GM23338 (cell line): Measurements from ENCODE around the gene KCNF1. TPM values are rescaled to one million over a fixed set of nuclear protein-coding genes. Genes with fewer than 3 reads are reported as not detected.

ENCODE experiments used
- ATAC-seq: fragments of 200-7000 bp; cut with Tn5 transposase; 3 replicates; pipeline ENCODE4 v1.9.1; 2020
- DNase-seq: peaks from one replicate; pipeline ENCODE4 v3.0.0-alpha.2; 2015; ENCODE audit warnings: low spot score
- H2AFZ ChIP-seq: fragments of 200-600 bp; sonication (generic); 2 replicates; pipeline ENCODE4 v1.8.0; 2016; ENCODE audit warnings: antibody characterized with exemption, mild to moderate bottlenecking, moderate library complexity
- H3F3A ChIP-seq: fragments of 200-600 bp; sonication (generic); replicated peaks from 2 replicates; pipeline ENCODE4 v1.8.0; 2017; ENCODE audit warnings: antibody characterized with exemption, mixed run types, low read depth
- H3K27ac ChIP-seq: fragments of 200-600 bp; sonication (generic); 2 replicates; pipeline ENCODE4 v1.6.1; 2016; ENCODE audit warnings: low read depth
- H3K27me3 ChIP-seq: fragments of 200-600 bp; sonication (generic); 2 replicates; pipeline ENCODE4 v1.8.0; 2016; ENCODE audit warnings: mild to moderate bottlenecking, mixed run types, moderate library complexity; ENCODE audit not compliant: insufficient read depth
- H3K36me3 ChIP-seq: fragments of 200-600 bp; sonication (generic); 2 replicates; pipeline ENCODE4 v1.8.0; 2016; ENCODE audit warnings: mild to moderate bottlenecking; ENCODE audit not compliant: insufficient read depth
- H3K4me1 ChIP-seq: fragments of 200-600 bp; sonication (generic); 2 replicates; pipeline ENCODE4 v1.8.0; 2016; ENCODE audit warnings: mild to moderate bottlenecking, moderate library complexity; ENCODE audit not compliant: insufficient read depth
- H3K4me2 ChIP-seq: fragments of 200-600 bp; sonication (generic); 2 replicates; pipeline ENCODE4 v1.7.1; 2017; ENCODE audit warnings: mixed run types
- H3K4me3 ChIP-seq: fragments of 200-600 bp; sonication (generic); 2 replicates; pipeline ENCODE4 v1.6.1; 2016; ENCODE audit warnings: mixed run types
- H3K79me2 ChIP-seq: fragments of 200-600 bp; sonication (generic); replicated peaks from 2 replicates; pipeline ENCODE4 v1.8.0; 2017; ENCODE audit warnings: mild to moderate bottlenecking; ENCODE audit not compliant: insufficient read depth
- H3K9me2 ChIP-seq: fragments of 200-600 bp; sonication (generic); 2 replicates; pipeline ENCODE4 v1.8.0; 2017; ENCODE audit not compliant: insufficient read depth
- H4K20me1 ChIP-seq: fragments of 200-600 bp; sonication (generic); replicated peaks from 2 replicates; pipeline ENCODE4 v1.8.0; 2017; ENCODE audit warnings: mild to moderate bottlenecking; ENCODE audit not compliant: insufficient read depth
- H3K27ac Mint-ChIP-seq: 2 replicates; pipeline ENCODE4 v1.8.0; 2020; ENCODE audit warnings: inconsistent platforms, mild to moderate bottlenecking, moderate library complexity, mixed read lengths
- H3K27me3 Mint-ChIP-seq: 3 replicates; pipeline ENCODE4 v1.8.0; 2022; ENCODE audit warnings: low read depth, mild to moderate bottlenecking, moderate library complexity, mixed read lengths, inconsistent platforms; ENCODE audit not compliant: insufficient read depth, poor library complexity
- H3K36me3 Mint-ChIP-seq: 3 replicates; pipeline ENCODE4 v1.8.0; 2021; ENCODE audit warnings: low read depth, mild to moderate bottlenecking, inconsistent platforms, moderate library complexity, mixed read lengths
- H3K4me1 Mint-ChIP-seq: 3 replicates; pipeline ENCODE4 v1.8.0; 2020; ENCODE audit warnings: mild to moderate bottlenecking, inconsistent platforms, mixed read lengths
- H3K4me3 Mint-ChIP-seq: 3 replicates; pipeline ENCODE4 v1.8.0; 2021; ENCODE audit warnings: moderate library complexity, mild to moderate bottlenecking, inconsistent platforms, mixed read lengths
- H3K9me3 Mint-ChIP-seq: 3 replicates; pipeline ENCODE4 v1.8.0; 2020; ENCODE audit warnings: moderate library complexity, mild to moderate bottlenecking, inconsistent platforms, mixed read lengths
- CREB1 ChIP-seq: fragments of 250-450 bp; sonication (Bioruptor Pico); IDR thresholded peaks from 2 replicates; pipeline ENCODE4 v1.5.0; 2020; ENCODE audit warnings: low read depth, mild to moderate bottlenecking, moderate library complexity
- EZH2 ChIP-seq: fragments of 200-600 bp; sonication (generic); IDR thresholded peaks from one replicate; pipeline ENCODE4 v1.8.0; 2017; ENCODE audit warnings: antibody characterized with exemption, mild to moderate bottlenecking, low read depth; ENCODE audit not compliant: unreplicated experiment
- JUNB ChIP-seq: IDR thresholded peaks from one replicate; pipeline ENCODE4 v1.6.1; 2016; ENCODE audit warnings: antibody characterized with exemption; ENCODE audit not compliant: unreplicated experiment
- NANOG ChIP-seq: IDR thresholded peaks from 2 replicates; pipeline ENCODE4 v1.6.1; 2016; ENCODE audit warnings: antibody characterized with exemption, borderline replicate concordance
- STAT1 ChIP-seq: IDR thresholded peaks from one replicate; pipeline ENCODE4 v1.6.1; 2016; ENCODE audit warnings: antibody characterized with exemption; ENCODE audit not compliant: unreplicated experiment
- ZNF114 ChIP-seq: fragments of 250-450 bp; sonication (Bioruptor Pico); IDR thresholded peaks from 2 replicates; pipeline ENCODE4 v1.5.0; 2020; ENCODE audit warnings: mild to moderate bottlenecking, moderate library complexity
- polyA plus RNA-seq: library from polyadenylated mRNA; unstranded; fragments of >200 nt; fragmentation: Nextera tagmentation; extraction: Ambion mirVana; gene quantifications from 2 replicates; pipeline ENCODE4 v1.2.1, GENCODE V29; 2016
- total RNA-seq: library from RNA; depleted of rRNA; stranded (reverse); fragments of >200 nt; shearing (Covaris generic); gene quantifications from 2 replicates; pipeline ENCODE4 v1.2.3, GENCODE V29; 2014
- TF ChIP-seq, protein P1 (sequence below): fragments of 250-450 bp; sonication (Bioruptor Pico); IDR thresholded peaks from 2 replicates; pipeline ENCODE4 v1.5.0; 2020; ENCODE audit warnings: mild to moderate bottlenecking, moderate library complexity
- TF ChIP-seq, protein P2 (sequence below): IDR thresholded peaks from 2 replicates; pipeline ENCODE4 v1.6.1; 2016; ENCODE audit warnings: antibody characterized with exemption

The KCNF1 gene
- total and polyA plus RNA-seq, 2 experiments from 2014 or later = 0.11 to 1.5 TPM

GRCh38 chr2:10962004-10962403 lies 50.3 kb downstream of the KCNF1 start:
- Histone ChIP-seq H3F3A (no peaks in the 10 kb centered on the region), H3K4me1 (no peaks in the 10 kb centered on the region), H3K9me2 (no peaks in the 10 kb centered on the region), H3K27me3 (no peaks in the 10 kb centered on the region), H2AFZ (no peak overlapping the region), H3K4me2 (no peak overlapping the region), H3K4me3 (no peak overlapping the region), H4K20me1 (no peaks in the 10 kb centered on the region), H3K27ac (no peak overlapping the region), H3K36me3 (no peaks in the 10 kb centered on the region), H3K79me2 (no peaks in the 10 kb centered on the region)
- peaks cover 10% of the 10 kb centered on the region for H3K27me3 Mint-ChIP-seq
- DNase-seq = no peak
- no peaks in the 10 kb centered on the region for H3K9me3 Mint-ChIP-seq
- TF ChIP-seq JUNB (no peak), NANOG (no peak), ZNF114 (no peak), EZH2 (no peak), CREB1 (CRISPR knock-in tag) (no peak), STAT1 (no peak)
- TF ChIP-seq, protein P1, sequence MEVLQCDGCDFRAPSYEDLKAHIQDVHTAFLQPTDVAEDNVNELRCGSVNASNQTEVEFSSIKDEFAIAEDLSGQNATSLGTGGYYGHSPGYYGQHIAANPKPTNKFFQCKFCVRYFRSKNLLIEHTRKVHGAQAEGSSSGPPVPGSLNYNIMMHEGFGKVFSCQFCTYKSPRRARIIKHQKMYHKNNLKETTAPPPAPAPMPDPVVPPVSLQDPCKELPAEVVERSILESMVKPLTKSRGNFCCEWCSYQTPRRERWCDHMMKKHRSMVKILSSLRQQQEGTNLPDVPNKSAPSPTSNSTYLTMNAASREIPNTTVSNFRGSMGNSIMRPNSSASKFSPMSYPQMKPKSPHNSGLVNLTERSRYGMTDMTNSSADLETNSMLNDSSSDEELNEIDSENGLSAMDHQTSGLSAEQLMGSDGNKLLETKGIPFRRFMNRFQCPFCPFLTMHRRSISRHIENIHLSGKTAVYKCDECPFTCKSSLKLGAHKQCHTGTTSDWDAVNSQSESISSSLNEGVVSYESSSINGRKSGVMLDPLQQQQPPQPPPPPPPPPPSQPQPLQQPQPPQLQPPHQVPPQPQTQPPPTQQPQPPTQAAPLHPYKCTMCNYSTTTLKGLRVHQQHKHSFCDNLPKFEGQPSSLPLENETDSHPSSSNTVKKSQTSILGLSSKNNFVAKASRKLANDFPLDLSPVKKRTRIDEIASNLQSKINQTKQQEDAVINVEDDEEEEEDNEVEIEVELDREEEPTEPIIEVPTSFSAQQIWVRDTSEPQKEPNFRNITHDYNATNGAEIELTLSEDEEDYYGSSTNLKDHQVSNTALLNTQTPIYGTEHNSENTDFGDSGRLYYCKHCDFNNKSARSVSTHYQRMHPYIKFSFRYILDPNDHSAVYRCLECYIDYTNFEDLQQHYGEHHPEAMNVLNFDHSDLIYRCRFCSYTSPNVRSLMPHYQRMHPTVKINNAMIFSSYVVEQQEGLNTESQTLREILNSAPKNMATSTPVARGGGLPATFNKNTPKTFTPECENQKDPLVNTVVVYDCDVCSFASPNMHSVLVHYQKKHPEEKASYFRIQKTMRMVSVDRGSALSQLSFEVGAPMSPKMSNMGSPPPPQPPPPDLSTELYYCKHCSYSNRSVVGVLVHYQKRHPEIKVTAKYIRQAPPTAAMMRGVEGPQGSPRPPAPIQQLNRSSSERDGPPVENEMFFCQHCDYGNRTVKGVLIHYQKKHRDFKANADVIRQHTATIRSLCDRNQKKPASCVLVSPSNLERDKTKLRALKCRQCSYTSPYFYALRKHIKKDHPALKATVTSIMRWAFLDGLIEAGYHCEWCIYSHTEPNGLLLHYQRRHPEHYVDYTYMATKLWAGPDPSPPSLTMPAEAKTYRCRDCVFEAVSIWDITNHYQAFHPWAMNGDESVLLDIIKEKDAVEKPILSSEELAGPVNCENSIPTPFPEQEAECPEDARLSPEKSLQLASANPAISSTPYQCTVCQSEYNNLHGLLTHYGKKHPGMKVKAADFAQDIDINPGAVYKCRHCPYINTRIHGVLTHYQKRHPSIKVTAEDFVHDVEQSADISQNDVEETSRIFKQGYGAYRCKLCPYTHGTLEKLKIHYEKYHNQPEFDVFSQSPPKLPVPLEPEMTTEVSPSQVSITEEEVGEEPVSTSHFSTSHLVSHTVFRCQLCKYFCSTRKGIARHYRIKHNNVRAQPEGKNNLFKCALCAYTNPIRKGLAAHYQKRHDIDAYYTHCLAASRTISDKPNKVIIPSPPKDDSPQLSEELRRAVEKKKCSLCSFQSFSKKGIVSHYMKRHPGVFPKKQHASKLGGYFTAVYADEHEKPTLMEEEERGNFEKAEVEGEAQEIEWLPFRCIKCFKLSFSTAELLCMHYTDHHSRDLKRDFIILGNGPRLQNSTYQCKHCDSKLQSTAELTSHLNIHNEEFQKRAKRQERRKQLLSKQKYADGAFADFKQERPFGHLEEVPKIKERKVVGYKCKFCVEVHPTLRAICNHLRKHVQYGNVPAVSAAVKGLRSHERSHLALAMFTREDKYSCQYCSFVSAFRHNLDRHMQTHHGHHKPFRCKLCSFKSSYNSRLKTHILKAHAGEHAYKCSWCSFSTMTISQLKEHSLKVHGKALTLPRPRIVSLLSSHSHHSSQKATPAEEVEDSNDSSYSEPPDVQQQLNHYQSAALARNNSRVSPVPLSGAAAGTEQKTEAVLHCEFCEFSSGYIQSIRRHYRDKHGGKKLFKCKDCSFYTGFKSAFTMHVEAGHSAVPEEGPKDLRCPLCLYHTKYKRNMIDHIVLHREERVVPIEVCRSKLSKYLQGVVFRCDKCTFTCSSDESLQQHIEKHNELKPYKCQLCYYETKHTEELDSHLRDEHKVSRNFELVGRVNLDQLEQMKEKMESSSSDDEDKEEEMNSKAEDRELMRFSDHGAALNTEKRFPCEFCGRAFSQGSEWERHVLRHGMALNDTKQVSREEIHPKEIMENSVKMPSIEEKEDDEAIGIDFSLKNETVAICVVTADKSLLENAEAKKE (CRISPR knock-in tag) = no peak
- TF ChIP-seq, protein P2, sequence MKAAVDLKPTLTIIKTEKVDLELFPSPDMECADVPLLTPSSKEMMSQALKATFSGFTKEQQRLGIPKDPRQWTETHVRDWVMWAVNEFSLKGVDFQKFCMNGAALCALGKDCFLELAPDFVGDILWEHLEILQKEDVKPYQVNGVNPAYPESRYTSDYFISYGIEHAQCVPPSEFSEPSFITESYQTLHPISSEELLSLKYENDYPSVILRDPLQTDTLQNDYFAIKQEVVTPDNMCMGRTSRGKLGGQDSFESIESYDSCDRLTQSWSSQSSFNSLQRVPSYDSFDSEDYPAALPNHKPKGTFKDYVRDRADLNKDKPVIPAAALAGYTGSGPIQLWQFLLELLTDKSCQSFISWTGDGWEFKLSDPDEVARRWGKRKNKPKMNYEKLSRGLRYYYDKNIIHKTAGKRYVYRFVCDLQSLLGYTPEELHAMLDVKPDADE = no peak
- ATAC-seq = no peak
- no peaks in the 10 kb centered on the region for H3K36me3 Mint-ChIP-seq
- H3K4me3 Mint-ChIP-seq = no peak overlapping the region
- peaks cover 5% of the 10 kb centered on the region; the same call in 1 of the 3 replicates for H3K4me1 Mint-ChIP-seq
- H3K27ac Mint-ChIP-seq = no peak overlapping the region
